Activated naive CD4-positive, alpha-beta T cell treated with anti-CD3 and anti-CD28 coated beads for 36 hours (primary cell): Measurements from ENCODE around the gene TRIOBP. TPM values are rescaled to one million over a fixed set of nuclear protein-coding genes. Genes with fewer than 3 reads are reported as not detected.

Source experiments
- CTCF ChIA-PET: fragments of 350-600 bp; sonication (Branson Sonifier 250); formaldehyde crosslinking; loops from one replicate; lab custom pipeline; 2021; ENCODE audit warnings: antibody characterized with exemption; lab: Charles Lee
- DNase-seq: peaks from one replicate; pipeline ENCODE4 v3.0.0-alpha.2; 2020
- H3K27ac Mint-ChIP-seq: one replicate; pipeline ENCODE4 v1.8.0; 2021; ENCODE audit warnings: mild to moderate bottlenecking, mixed read lengths
- H3K27me3 Mint-ChIP-seq: one replicate; pipeline ENCODE4 v1.8.0; 2021; ENCODE audit warnings: low read depth, mixed read lengths
- H3K36me3 Mint-ChIP-seq: one replicate; pipeline ENCODE4 v1.8.0; 2021; ENCODE audit warnings: low read depth, mixed read lengths
- H3K4me1 Mint-ChIP-seq: one replicate; pipeline ENCODE4 v1.8.0; 2021; ENCODE audit warnings: low read depth, mixed read lengths
- H3K4me3 Mint-ChIP-seq: one replicate; pipeline ENCODE4 v1.8.0; 2021; ENCODE audit warnings: mild to moderate bottlenecking, moderate library complexity, mixed read lengths
- H3K9me3 Mint-ChIP-seq: one replicate; pipeline ENCODE4 v1.8.0; 2021; ENCODE audit warnings: mixed read lengths
- intact Hi-C: fragments of 100-400 bp; cut with micrococcal nuclease; formaldehyde crosslinking; loops from one replicate; pipeline ENCODE4 v1.15.1; 2023
- total RNA-seq, 2 experiments: library from RNA; stranded (reverse); gene quantifications; one replicate each; pipeline ENCODE4 v1.2.3, GENCODE V29; 2021

The TRIOBP gene
- total RNA-seq, 2 experiments from 2014 or later, result 17.5 to 18.8 TPM

GRCh38 chr22:37672920-37673455 lies 23.9 kb upstream of the TRIOBP start:
- Mint-ChIP-seq H3K27me3 (no peaks in the 10 kb centered on the region), H3K4me1 (peaks cover 60% of the 10 kb centered on the region), H3K27ac (no peak overlapping the region), H3K9me3 (no peaks in the 10 kb centered on the region), H3K4me3 (no peak overlapping the region), H3K36me3 (no peaks in the 10 kb centered on the region)
- CTCF ChIA-PET, result interaction anchor here (2.0 to 15.6 kb wide), 2 partner anchors 11 to 30 kb away, joined by 5 to 260 read pairs; partner anchors contain the start of gene SH3BP1
- DNase-seq, result peak; percentile 31
- intact Hi-C loops, result loop anchor here (10.0 kb wide), 1 partner anchor 438 kb away; no protein-coding TSS in a partner anchor

DNA sequence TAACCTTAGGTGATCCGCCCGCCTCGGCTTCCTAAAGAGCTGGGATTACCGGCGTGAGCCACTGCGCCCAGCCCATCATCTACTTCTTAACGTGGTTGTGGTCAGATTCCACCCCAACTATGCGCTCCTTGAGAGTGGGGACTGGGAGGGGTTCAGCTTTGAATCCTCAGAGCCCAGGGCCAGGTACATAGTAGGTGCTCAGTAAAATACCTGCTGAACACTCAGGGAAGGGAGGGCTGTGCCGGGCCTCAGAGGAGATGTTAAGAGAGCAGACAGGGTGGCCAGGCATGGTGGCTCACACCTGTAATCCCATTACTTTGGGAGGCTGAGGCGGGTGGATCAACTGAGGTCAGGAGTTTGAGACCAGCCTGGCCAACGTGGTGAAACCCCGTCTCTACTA lies 22.6 kb upstream of the TRIOBP start:
- intact Hi-C loops, result loop anchor here (10.0 kb wide), 1 partner anchor 439 kb away; no protein-coding TSS in a partner anchor
- Mint-ChIP-seq H3K36me3 (no peaks in the 10 kb centered on the region), H3K27me3 (no peaks in the 10 kb centered on the region), H3K4me1 (peaks cover 62% of the 10 kb centered on the region), H3K9me3 (no peaks in the 10 kb centered on the region), H3K27ac (peak overlapping the region; percentile 24), H3K4me3 (peak overlapping the region; percentile 36)
- DNase-seq, result no peak
- CTCF ChIA-PET, result interaction anchor here (15.6 kb wide), 1 partner anchor 31 kb away, joined by 260 read pairs; the partner anchor contains the start of gene SH3BP1

GRCh38 chr22:37674951-37675929 lies 21.6 kb upstream of the TRIOBP start, which contains the start of gene LGALS1:
TSS of gene LGALS1 (plus strand) at chr22:37675636. CDS start at chr22:37675703, 67 bp downstream.
- intact Hi-C loops, result loop anchor here (5.0 to 10.0 kb wide), 3 partner anchors 132 to 440 kb away; partner anchors contain the start of genes ANKRD54 and GCAT
- Mint-ChIP-seq H3K4me1 (peaks cover 57% of the 10 kb centered on the region), H3K4me3 (peak within 1 kb of the TSS; percentile 83), H3K27ac (peak within 1 kb of the TSS; percentile 95), H3K27me3 (no peaks in the 10 kb centered on the region), H3K36me3 (no peaks in the 10 kb centered on the region), H3K9me3 (no peaks in the 10 kb centered on the region)
- CTCF ChIA-PET, result interaction anchor here (0.7 to 15.6 kb wide), 5 partner anchors 8 to 50 kb away, joined by 3 to 260 read pairs (median 6); partner anchors contain the start of genes PDXP and SH3BP1
- peak; percentile 73 for DNase-seq

- peak overlapping the region; percentile 83 for H3K4me3 Mint-ChIP-seq
- H3K27ac Mint-ChIP-seq, result peak overlapping the region; percentile 95
- CTCF ChIA-PET, result interaction anchor here (1.1 to 15.6 kb wide), 4 partner anchors 15 to 51 kb away, joined by 3 to 260 read pairs (median 6); partner anchors contain the start of genes PDXP and SH3BP1
- H3K9me3 Mint-ChIP-seq, result no peaks in the 10 kb centered on the region
- H3K27me3 Mint-ChIP-seq, result no peaks in the 10 kb centered on the region
- peak; percentile 35 for DNase-seq
- no peaks in the 10 kb centered on the region for H3K36me3 Mint-ChIP-seq
- peaks cover 56% of the 10 kb centered on the region for H3K4me1 Mint-ChIP-seq
- intact Hi-C loops, result loop anchor here (5.0 to 10.0 kb wide), 3 partner anchors 131 to 441 kb away; partner anchors contain the start of genes ANKRD54 and GCAT
Measured at GRCh38 chr22:37675930-37676735, 20.7 kb upstream of the TRIOBP start.

DNA sequence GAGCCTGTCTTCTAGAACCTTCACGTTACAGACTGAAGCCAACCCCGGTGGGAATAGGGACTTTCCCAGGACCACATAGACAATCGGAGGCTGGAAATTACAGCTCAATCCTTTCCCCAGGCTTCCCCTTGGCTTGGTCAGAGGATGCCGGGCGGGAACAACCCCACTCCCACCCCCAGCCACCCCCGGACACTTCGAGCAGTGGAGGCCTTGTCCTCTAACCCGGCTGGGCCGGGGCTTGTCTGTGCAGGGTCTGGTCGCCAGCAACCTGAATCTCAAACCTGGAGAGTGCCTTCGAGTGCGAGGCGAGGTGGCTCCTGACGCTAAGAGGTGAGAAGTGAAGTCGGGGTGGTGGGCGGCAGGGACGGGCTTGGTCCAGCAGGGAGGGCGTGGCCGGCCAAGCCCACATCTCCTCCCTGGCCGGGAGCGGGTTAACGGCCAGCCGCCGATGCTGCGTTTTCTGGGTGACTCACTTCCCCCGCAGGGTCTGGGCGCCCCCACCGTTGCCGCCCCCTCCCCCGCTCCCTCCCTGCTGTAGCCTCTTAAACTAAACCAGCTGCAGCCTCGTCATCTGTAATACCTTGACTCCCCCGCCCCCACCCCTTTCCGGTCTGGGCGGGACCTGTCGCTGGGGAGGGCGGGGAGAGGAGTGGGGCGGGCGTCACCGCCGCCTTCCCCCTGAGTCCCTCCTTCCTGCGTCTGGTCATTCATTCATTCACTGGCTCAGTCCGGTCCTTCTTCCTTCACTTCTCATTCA lies 19.9 kb upstream of the TRIOBP start:
- H3K27ac Mint-ChIP-seq, result peak overlapping the region; percentile 95
- DNase-seq, result peak; percentile 97
- peak overlapping the region; percentile 83 for H3K4me3 Mint-ChIP-seq
- H3K36me3 Mint-ChIP-seq, result no peaks in the 10 kb centered on the region
- H3K9me3 Mint-ChIP-seq, result no peaks in the 10 kb centered on the region
- no peaks in the 10 kb centered on the region for H3K27me3 Mint-ChIP-seq
- CTCF ChIA-PET, result interaction anchor here (0.9 to 15.6 kb wide), 3 partner anchors 15 to 34 kb away, joined by 3 to 260 read pairs (median 6); partner anchors contain the start of genes PDXP and SH3BP1
- H3K4me1 Mint-ChIP-seq, result peaks cover 56% of the 10 kb centered on the region
- intact Hi-C loops, result loop anchor here (1.0 to 10.0 kb wide), 6 partner anchors 19 to 442 kb away; partner anchors contain the start of genes ANKRD54, GCAT, GGA1 and PDXP

- Mint-ChIP-seq H3K27me3 (no peaks in the 10 kb centered on the region), H3K4me1 (peaks cover 50% of the 10 kb centered on the region), H3K9me3 (no peaks in the 10 kb centered on the region), H3K36me3 (no peaks in the 10 kb centered on the region), H3K27ac (peak overlapping the region; percentile 95), H3K4me3 (peak overlapping the region; percentile 83)
- DNase-seq, result no peak
- intact Hi-C loops, result loop anchor here (1.0 to 10.0 kb wide), 6 partner anchors 19 to 443 kb away; partner anchors contain the start of genes ANKRD54, GCAT, GGA1 and PDXP
- CTCF ChIA-PET, result interaction anchor here (0.9 to 15.6 kb wide), 3 partner anchors 19 to 71 kb away, joined by 3 to 260 read pairs (median 4); partner anchors contain the start of genes PDXP and SH3BP1
Measured at GRCh38 chr22:37677493-37677974, 19.3 kb upstream of the TRIOBP start.

DNA sequence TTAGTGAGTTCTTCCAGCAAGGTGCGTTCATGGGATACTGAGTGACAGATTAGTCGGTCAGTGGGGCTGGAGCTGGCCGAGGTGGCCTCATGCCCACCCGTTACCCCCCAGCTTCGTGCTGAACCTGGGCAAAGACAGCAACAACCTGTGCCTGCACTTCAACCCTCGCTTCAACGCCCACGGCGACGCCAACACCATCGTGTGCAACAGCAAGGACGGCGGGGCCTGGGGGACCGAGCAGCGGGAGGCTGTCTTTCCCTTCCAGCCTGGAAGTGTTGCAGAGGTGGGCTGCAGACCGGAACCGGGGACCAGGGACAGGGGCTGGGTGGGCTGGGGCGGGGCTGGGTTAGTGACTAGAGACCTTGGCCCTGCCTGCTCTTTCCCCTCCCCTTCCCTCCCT lies 18.5 kb upstream of the TRIOBP start:
- H3K27ac Mint-ChIP-seq, result no peak overlapping the region
- intact Hi-C loops, result loop anchor here (5.0 to 10.0 kb wide), 3 partner anchors 129 to 444 kb away; partner anchors contain the start of genes ANKRD54 and GCAT
- H3K27me3 Mint-ChIP-seq, result no peaks in the 10 kb centered on the region
- CTCF ChIA-PET, result interaction anchor here (0.7 to 15.6 kb wide), 3 partner anchors 35 to 227 kb away, joined by 4 to 260 read pairs (median 4); partner anchors contain the start of gene SH3BP1
- no peaks in the 10 kb centered on the region for H3K36me3 Mint-ChIP-seq
- no peak for DNase-seq
- H3K4me3 Mint-ChIP-seq, result no peak overlapping the region
- no peaks in the 10 kb centered on the region for H3K9me3 Mint-ChIP-seq
- H3K4me1 Mint-ChIP-seq, result peaks cover 42% of the 10 kb centered on the region

DNA sequence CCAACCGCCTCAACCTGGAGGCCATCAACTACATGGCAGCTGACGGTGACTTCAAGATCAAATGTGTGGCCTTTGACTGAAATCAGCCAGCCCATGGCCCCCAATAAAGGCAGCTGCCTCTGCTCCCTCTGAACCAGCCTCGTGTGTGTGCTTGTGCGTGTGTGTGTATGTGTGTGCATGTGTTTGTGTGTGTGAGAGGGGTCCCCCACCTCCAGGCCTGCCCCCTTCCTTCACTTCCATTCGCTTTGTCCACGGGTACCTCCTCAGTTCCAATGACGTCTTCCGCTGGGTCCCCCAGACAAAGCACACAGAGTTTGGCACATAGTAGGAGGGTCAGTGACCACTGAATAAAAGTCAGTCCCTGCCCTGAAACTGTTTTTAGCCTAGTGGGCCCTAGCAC lies 17.2 kb upstream of the TRIOBP start:
- H3K4me1 Mint-ChIP-seq, result peaks cover 32% of the 10 kb centered on the region
- DNase-seq, result no peak
- intact Hi-C loops, result loop anchor here (5.0 to 10.0 kb wide), 3 partner anchors 128 to 445 kb away; partner anchors contain the start of genes ANKRD54 and GCAT
- no peaks in the 10 kb centered on the region for H3K9me3 Mint-ChIP-seq
- peak overlapping the region; percentile 10 for H3K4me3 Mint-ChIP-seq
- H3K36me3 Mint-ChIP-seq, result no peaks in the 10 kb centered on the region
- H3K27me3 Mint-ChIP-seq, result no peaks in the 10 kb centered on the region
- CTCF ChIA-PET, result interaction anchor here (0.5 to 15.6 kb wide), 10 partner anchors 18 to 219 kb away, joined by 3 to 260 read pairs (median 8); partner anchors contain the start of genes PDXP and SH3BP1
- H3K27ac Mint-ChIP-seq, result no peak overlapping the region

- CTCF ChIA-PET, result interaction anchor here (0.6 to 15.6 kb wide), 11 partner anchors 15 to 218 kb away, joined by 3 to 260 read pairs (median 8); partner anchors contain the start of genes GCAT, PDXP and SH3BP1
- intact Hi-C loops, result no loop called here
- Mint-ChIP-seq H3K4me3 (no peak overlapping the region), H3K27ac (no peak overlapping the region), H3K27me3 (no peaks in the 10 kb centered on the region), H3K36me3 (no peaks in the 10 kb centered on the region), H3K4me1 (peaks cover 28% of the 10 kb centered on the region), H3K9me3 (no peaks in the 10 kb centered on the region)
- DNase-seq, result no peak
Measured at GRCh38 chr22:37680191-37680851, 16.5 kb upstream of the TRIOBP start.
